HUDEP-2 (cell line): ENCODE results near the gene CELF1.

Experiments
- DNase-seq, 76 experiments: peaks; one replicate each; lab custom pipeline; 2025; ENCODE audit not compliant: unreplicated experiment in 76 of 76; lab: John Stamatoyannopoulos, UW

CELF1 gene

DNA sequence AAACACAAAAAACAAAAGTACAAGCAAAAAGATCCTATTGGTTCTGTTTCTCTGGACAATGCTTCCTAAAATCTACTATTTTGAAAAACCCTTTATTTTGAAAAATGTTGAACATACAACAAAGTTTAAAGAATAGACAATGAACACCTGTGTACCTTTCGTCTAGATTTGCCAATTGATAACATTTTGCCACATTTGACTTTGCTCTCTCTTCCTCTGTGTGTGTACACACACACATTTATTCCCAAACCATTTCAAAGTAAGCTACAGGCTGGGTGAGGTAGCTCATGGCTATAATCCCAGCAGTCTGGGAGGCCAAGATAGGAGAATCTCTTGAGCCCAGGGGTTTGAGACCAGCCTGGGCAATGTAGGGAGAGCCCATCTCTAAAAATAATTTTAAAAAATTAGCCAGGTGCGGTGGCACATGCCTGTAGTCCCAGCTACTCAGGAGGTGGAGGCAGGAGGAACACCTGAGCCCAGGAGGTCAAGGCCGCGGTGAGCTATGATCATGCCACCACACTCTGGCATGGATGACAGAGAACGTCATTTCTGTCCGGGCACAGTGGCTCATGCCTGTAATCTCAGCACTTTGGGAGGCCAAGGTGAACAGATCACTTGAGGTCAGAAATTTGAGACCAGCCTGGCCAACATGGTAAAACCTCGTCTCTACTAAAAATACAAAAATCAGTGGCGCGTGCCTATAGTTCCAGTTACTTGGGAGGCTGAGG lies 121.4 kb downstream of the CELF1 start:
- DNase-seq, result peak in 1 of 76 experiments; percentile 9

- DNase-seq, result no peak
Observed at GRCh38 chr11:47430524-47430923, 122.4 kb downstream of the CELF1 start.

DNA sequence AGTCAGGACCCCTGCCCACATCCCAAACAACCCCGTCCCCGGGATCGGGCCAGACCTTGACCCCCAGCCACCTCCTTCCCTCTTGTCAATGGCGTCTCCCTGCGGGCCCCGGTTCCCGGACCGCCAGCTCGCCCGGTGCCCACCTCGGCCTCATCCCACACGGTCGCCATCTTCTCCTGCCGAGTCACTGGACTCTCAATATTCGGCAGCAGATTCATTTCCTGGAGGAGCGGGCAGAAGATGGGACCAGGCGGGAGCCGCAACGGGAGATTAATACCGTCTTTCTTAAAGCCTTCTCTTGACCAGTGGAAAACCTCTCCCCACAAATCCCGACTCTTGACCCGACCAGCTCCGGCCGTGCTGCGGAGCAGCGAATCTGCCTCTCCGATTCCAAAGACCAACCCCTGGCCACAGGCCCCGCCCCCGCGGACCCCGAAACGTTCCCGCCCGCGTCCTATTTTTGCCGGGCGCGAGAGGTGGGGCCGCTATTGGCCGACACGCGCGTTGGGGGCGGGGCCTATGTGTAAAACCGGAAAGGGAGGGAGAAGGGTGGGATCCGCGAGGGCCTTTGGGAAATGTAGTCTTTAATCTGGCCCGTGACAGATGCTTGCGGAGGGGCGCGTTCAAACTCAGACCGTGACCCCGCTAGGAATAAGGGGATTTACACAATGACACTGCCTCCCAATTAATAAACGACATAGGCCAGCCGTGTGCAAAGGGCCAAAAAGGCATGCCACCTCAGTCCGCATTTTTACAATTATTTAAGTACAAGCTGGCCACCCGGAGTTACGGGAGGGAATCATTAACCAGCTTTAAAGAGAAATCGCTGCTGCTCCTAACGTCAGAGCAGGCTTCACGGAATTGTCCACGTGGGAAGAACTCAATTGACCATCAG lies 126.6 kb downstream of the CELF1 start, which contains the start of gene PSMC3:
Gene PSMC3 (minus strand): TSS at position 378 of the 895 bp plus-strand sequence. CDS start 160 bp downstream, at position 218.
- DNase-seq, result peak; percentile 16 to 99 (median 96)

DNA sequence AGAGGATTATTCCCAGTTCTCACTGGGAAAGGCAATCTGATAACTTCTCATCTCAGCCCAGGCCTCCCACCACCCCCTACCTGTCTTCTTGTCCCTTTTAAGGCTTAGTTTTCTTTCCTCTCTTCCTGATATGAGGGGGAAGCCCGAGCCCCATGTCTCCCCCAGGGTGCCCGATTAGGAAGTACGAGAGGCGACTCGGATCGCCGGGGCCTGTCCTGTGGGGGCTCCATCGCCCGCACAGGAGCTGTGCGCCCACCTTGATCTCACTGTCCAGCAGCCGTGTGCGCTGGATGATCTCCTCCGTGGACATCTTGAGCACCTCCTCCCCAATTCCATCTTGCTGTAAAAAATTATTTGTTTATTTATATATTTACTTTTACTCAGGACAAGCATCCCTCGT lies 127.3 kb downstream of the CELF1 start:
- no peak for DNase-seq

DNA sequence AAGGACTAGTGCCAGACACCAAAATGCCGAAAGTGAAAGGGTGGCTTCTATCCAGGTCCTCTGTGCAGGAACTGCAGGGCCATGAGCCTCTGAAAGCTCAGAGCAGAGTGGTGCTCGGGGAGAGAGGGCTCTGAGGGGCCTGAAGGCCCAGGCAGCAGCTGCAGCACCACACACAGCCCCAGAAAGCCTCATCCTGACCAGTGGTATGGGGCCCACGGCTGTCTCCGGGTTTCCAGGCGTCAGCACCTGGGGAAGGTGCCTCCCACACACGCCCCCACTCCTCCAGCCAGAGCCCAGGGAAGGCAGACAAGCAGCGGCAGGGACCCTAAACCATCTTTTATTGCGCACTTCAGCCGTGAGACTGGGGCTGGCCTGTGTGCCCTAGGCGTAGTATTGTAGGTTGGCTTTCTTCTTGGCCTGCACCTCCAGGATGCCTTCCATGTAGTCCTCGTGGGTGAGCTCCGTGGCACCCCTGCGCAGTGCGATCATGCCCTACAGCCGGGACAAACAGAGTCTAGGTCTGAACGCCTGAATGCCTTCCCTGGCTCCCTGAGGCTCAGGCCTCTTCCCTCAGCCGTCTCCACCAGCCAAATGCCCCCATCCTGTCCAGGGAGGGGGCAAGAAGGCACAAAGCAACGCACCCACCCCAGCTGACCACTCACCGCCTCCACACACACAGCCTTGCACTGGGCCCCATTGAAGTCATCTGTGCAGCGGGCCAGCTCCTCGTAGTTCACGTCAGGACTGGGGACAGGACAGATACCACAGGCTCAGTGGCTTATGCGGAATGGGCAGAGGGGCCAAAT lies 134.3 kb downstream of the CELF1 start:
- no peak for DNase-seq

DNA sequence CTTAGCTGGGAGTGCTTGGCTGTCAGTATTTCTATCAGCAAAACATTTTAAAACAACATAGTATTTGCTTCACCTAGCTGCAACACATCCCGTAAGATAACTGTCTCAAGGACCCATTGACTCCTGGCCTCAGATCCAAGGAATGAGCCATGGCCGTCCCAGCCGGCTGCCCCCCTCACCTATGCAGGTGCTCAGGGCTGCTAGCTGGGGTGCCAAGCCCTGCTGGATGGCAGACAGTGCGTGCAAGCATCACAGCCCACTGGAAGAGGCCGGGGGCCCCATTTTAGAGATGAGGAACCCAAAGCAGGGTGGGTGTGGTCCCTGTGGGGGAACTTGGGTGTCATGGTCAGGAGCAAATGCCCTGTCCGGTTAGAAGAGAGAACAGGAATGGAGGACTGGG lies 135.2 kb downstream of the CELF1 start:
- no peak for DNase-seq

DNA sequence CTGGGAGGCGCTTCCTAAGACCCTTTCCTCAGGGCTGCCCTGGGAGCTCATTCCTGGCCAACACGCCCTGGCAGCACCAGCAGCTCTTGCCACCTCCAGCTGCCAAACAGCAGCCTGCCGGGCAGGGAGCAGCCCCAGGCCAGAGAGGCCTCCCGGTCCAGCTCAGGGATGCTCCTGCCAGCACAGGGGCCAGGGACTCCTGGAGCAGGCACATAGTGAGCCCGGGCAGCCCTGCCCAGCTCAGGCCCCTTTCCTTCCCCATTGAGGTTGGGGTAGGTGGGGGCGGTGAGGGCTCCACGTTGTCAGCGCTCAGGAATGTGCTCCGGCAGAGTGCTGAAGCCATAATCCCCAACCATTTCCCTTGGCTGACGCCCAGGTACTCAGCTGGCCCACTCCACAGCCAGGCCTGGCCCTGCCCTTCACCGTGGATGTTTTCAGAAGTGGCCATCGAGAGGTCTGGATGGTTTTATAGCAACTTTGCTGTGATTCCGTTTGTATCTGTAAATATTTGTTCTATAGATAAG lies 136.9 kb downstream of the CELF1 start:
- no peak for DNase-seq
